ENCODE data around the gene TSR2.
"Not testable (repeated sequence)": the region's sequence is repeated elsewhere in the genome, so short reads cannot be mapped to it uniquely, and the experiment has no call there.

The TSR2 gene

DNA sequence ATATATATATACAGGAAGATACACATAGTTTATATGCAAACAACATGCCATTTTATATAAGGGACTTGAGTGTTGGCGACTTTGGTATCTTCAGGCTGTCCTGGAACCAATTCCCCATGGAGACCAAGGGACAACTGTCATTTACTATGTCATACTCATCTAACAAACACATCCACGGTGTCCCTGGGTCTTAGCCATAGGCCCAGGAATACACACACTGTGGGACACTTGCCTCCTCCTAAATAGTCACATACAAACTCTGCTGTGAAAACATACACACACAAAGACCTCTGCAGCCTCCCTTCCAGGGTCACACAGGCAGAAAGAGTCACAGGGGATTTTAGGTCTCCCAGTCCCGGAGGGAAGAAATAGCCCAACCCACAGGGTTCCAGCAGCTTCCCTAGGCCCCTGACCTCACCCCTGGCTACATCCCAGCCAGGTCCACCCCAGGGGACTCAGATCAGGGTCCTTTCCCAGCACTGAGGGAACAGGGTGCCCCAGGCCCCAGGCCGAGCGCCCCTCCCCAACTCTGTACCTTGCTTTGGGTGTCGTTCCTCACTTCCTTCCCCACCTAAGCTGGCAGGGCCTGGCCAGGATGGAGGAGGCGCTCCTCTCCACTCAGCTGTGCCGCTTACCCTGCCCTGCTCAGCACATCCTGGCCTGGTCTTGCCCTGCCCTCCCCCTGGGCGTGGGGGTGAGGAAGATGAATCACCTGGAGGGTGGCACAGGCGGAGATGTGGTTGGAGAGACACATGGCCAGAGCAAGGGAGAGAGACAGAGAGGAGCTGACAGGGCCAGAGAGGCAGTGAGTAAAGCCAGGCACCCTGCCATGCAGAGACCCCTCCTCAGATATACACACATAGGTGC, 34.0 kb downstream of the TSR2 start:
- FAIRE-seq, result no peak

DNA sequence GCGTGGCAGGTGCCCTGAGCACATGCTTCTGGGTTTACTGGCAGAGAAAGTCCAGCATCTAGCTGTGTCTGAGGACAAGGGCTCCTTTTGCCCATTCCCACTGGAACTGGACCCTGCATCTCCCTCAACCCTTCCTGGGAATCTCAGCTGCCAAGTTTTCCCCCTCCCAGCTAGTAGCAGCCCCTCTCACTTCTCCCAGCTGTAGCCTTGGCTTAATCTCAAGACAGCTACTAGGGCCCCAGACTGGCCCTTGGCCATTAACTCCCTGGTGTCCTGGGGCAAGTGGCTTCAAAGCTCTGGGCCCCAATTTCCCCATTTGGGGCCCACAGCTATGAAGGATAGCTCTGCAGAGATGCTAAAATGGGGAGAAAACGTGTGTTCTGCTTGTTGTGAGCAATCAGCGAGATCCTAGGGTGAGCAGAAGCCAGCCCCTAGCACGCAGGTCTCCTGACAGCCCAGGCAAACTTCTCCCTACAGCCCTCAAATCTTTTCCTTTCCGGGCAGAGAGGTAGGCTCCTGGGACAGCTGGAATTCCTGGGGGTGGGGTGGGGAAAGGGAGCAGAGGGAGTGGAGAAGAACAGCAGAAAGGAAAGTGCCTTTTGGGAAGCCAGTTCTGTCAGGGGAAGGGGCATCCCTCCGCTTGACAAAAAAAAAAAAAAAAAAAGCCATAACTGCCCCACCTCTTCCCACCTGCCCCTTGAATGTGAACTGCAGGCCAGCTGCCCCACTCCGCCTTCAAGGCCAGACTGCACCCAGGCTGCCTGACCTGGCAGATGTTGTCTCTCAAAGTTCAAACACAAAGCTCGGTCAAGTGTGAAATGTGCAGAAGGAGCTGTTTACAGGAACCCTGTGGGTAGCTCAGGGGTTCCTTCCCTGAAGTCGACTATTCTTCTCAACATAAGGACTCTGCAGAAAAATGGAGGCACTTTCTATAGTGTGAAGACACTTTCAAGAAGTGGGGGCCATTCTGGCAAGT, 39.2 kb downstream of the TSR2 start:
- no peak for FAIRE-seq

DNA sequence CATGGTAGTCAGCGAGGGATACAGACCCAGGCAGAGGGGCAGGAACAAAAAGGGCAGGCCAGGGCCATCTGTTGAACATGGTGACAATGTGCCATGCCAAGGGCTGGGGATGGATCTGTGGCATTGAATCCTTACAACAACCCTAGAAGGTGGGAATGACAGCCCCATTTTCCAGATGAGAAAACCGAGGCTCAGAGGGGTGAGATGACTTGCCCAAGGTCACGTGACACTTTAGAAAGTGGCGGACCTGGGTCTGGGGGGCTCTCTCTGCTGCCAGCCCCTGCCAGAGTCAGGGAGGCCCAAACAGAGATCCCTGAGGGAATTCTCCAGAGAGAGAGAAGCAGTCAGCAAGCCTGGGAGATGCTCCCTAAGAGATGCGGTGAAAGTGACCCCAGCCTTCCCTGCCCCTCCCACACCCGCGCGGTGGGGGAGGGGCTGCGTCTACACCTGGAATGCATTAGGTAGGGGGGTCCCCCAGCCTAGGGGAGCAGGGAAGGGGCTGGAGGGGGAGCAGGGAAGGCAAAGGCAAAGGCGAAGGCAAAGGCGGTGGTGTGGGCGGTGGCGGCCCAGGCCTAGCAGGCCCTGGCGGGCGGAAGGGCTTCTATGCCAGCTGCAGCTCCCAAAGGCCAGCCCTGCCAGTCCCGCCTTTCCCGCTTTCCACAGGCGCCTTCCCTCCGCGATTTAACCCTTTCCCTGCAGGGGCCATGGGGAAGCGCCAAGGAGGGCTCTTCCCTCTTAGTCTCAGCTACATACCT, 42.8 kb downstream of the TSR2 start:
- no peak for FAIRE-seq

DNA sequence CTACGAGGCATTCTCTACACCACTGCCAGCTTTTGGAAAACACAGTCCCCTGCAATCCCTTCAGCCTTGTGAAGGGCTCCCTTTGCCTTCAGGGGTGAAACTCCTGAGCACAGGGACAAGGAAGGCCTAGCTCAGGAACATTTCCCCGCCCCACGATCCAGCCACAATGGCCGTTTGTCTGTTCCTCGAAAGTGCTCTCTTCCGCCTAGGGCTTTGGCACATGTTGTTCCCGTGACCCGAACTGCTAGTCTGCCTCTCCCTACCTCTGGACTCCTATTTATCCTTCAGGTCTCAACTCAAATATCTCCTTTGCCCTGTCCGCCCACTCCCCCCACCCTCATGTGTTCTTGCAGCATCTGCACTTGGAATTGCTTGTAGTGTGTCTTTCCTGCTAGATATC, 43.7 kb downstream of the TSR2 start:
- no peak for FAIRE-seq

DNA sequence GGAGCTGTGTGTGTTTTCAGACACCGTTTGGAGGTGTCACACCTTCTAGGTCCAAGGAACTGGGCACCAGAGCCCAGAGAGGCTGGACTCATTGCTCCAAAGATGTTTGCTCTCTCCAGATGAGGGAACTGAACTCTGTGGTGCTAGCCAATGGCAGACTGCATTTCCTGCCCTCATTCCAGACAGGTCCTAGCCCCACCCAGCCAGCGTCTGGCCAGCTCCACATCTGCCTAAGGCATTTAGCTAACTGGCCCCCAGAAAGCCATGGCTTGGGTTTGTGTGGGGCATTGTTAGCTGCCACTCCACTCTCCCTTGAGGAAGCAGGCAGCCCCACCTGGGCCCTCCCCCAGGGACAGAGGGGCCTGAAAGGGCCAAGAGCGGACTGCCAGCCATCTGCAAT, 44.5 kb downstream of the TSR2 start:
- no peak for FAIRE-seq

DNA sequence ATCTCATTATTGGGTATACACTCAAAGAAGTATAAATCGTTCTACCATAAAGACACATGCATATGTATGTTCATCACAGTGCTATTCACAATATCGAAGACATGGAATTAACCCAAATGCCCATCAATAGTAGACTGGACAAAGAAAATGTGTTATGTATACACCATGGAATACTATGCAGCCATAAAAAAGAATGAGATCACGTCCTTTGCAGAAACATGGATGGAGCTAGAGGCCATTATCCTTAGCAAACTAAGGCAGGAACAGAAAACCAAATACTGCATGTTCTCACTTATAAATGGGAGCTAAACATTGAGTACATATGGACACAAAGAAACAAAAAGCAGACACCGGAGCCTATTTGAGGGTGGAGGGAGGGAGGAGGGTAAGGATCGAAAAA, 49.6 kb downstream of the TSR2 start:
- not testable (repeated sequence) for FAIRE-seq

DNA sequence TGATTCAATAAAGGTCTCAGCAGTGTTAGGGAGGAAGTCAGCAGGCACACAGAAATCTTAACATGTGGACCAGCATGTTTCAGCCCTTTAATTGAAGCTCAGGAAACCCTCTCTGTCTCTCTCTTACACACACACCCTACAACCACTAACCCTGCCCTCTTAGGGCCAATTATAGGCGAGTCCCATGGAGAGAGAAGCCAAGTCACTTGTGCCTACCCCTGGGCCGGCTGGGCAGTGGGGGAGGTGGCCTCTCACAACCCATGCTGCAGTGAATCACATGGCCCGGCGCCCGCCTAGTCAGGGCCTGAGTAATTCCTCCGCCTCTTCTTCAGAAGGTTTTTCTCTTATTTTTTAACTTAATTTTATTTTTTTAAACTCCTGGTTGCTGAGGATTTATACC, 52.1 kb downstream of the TSR2 start:
- no peak for FAIRE-seq

DNA sequence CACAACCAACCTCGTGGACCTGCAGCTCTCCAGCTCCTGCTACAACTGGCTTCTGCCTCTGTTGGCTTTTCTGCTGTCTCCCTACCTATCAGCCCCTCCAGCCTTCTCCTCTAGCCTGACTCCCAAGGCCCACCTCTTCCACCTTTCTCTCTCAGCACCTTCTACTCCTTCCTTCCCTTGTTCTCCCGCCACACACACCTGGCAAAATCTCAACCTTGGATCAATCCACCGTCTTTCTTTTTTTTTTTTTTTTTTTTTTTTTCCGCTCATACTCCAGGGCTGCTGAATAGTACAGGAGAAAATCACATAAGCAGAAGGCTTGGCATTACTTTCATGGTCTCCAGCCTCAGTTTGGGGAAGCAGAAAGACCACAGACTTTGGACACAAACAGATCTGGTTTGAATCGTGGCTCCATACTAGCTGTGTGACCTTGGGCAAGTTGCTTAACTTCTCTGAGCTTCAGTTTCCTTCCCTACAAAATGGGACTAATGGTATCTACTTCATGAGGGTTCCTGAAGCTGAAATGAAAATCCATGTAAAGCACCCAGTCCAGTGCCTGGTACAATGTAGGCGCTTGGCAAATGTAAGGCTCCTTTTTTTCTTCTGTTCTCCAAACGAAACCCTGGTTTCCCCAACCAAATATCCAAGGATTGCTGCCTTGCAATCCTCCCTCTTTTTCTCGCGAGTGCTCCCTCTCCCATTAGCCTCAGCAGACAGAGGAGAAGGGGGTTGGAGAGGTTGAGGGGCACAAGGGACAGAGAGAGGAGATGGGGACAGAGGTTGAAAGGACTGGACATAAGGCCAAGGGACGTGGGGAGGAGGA, 54.2 kb downstream of the TSR2 start:
- no peak for FAIRE-seq
